ENCODE data around the gene LSAMP. TPM values are rescaled to one million over a fixed set of nuclear protein-coding genes. Genes with fewer than 3 reads are reported as not detected.
"Not testable (repeated sequence)": the region's sequence is repeated elsewhere in the genome, so short reads cannot be mapped to it uniquely, and the experiment has no call there.

LSAMP gene
- total RNA-seq, 4 donors from 2014 or later = 4.3 to 5.2 (median 5.0) TPM

DNA sequence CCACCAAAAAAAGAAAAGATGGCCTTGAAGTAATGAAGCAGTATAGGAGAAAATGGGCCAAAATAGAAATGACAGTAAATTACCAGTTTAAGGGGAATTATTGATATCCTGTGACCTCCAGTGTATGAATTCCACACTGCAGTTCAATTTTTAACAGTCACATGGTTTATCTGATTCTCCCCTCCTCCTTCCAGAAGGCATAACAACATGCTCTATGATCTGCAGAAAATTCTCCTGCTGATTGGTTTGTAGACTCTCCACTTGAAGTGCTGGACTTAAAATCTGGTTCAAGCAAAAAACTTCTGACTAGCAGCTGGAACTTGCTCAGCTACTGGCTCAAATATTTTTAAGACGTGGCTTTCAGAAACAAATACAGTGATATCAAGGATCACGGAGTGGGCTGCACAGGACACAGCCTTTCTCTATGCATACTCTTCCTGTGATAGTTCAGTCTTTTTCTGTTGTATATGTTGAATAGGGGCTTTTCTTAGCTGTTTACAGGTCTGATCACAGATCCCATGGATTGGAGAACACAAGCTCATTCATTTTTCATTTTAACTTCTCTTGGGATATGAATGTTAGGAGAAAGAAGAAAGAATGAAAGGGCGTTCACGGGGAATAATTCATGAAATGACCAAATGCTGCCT is 211.5 kb downstream of the LSAMP start:
- no peak for DNase-seq (ENCODE audit: low spot score in 2 of 2)
- H3K4me1 ChIP-seq = no peaks in the 10 kb centered on the region
- TF ChIP-seq POLR2AphosphoS5 (IDR thresholded peaks at IDR 0.05) (no peak), POLR2A (IDR thresholded peaks at IDR 0.05) (no peak), EP300 (IDR thresholded peaks at IDR 0.05) (no peak)
- TF ChIP-seq, protein P1, sequence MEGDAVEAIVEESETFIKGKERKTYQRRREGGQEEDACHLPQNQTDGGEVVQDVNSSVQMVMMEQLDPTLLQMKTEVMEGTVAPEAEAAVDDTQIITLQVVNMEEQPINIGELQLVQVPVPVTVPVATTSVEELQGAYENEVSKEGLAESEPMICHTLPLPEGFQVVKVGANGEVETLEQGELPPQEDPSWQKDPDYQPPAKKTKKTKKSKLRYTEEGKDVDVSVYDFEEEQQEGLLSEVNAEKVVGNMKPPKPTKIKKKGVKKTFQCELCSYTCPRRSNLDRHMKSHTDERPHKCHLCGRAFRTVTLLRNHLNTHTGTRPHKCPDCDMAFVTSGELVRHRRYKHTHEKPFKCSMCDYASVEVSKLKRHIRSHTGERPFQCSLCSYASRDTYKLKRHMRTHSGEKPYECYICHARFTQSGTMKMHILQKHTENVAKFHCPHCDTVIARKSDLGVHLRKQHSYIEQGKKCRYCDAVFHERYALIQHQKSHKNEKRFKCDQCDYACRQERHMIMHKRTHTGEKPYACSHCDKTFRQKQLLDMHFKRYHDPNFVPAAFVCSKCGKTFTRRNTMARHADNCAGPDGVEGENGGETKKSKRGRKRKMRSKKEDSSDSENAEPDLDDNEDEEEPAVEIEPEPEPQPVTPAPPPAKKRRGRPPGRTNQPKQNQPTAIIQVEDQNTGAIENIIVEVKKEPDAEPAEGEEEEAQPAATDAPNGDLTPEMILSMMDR (IDR thresholded peaks at IDR 0.05) = no peak
- H3K36me3 ChIP-seq = no peaks in the 10 kb centered on the region
- WGBS = 66% methylated on average over 4 of the region's 4 CpGs
- no peaks in the 10 kb centered on the region for H3K27me3 ChIP-seq
- no peak overlapping the region for H3K27ac ChIP-seq
- H3K9me3 ChIP-seq = no peaks in the 10 kb centered on the region
- no peak overlapping the region for H3K4me3 ChIP-seq

DNA sequence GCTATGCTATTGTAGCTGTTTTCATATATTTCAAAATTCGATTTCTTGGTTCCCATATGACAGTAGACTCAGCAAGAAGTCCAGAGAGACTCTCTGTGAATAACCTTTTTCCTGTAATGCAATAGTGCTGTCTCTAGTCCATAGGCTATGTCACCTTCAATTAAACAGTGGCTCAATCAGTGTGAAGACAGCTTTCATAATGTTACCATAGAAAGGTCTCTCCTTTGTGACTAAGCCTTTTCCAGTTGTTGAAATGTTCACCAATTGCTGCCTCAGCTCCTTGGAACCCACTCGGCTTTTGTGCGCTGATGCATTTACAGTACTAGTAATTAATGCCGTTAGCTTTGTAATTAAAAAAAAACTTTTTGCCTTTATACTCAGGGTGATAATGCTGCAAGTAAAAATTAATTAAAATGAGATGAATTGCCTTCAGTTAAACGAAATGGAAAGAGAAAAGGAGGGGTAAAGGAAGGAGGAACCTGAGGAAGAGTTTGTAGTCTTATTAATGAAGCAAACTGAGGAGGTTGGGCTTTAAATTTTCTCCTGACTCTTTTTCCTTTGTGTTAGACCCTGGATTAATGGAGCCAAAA is 214.8 kb downstream of the LSAMP start:
- Histone ChIP-seq H3K4me1 (no peaks in the 10 kb centered on the region), H3K27me3 (no peaks in the 10 kb centered on the region), H3K9me3 (no peaks in the 10 kb centered on the region), H3K4me3 (no peak overlapping the region), H3K36me3 (no peaks in the 10 kb centered on the region), H3K27ac (no peak overlapping the region)
- no peak for DNase-seq (ENCODE audit: low spot score in 2 of 2)
- WGBS = 82% methylated on average over 5 of the region's 5 CpGs
- TF ChIP-seq POLR2A (IDR thresholded peaks at IDR 0.05) = no peak
- TF ChIP-seq, protein P1 (IDR thresholded peaks at IDR 0.05) = no peak
- no peak for TF ChIP-seq EP300 (IDR thresholded peaks at IDR 0.05)
- no peak for TF ChIP-seq POLR2AphosphoS5 (IDR thresholded peaks at IDR 0.05)

DNA sequence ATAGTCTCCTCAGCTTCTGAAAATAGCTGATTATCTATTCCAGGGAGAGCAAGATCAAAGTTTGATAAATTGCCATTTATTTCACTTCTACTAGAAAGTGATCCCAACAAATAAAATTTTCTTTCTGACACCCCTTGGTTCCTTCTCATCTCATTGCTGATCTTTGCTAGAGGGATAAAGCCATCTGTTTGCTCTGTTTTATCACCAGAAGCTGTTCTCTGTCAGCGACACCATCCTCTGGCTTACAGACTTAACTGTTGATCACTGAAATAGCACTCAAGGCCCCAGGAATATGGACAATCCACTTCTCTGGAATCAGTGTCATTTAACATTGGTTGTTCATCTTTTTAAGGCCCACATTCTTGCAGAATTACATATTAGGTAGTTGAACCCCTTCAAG is 219.0 kb downstream of the LSAMP start:
- Histone ChIP-seq H3K27me3 (no peaks in the 10 kb centered on the region), H3K36me3 (no peaks in the 10 kb centered on the region), H3K4me3 (no peak overlapping the region), H3K27ac (no peak overlapping the region), H3K9me3 (no peaks in the 10 kb centered on the region), H3K4me1 (no peaks in the 10 kb centered on the region)
- no peak for DNase-seq (ENCODE audit: low spot score in 2 of 2)
- WGBS = 81% methylated on average over 1 of the region's 1 CpG
- TF ChIP-seq EP300 (IDR thresholded peaks at IDR 0.05) = no peak
- TF ChIP-seq, protein P1 (IDR thresholded peaks at IDR 0.05) = no peak
- no peak for TF ChIP-seq POLR2AphosphoS5 (IDR thresholded peaks at IDR 0.05)
- no peak for TF ChIP-seq POLR2A (IDR thresholded peaks at IDR 0.05)

DNA sequence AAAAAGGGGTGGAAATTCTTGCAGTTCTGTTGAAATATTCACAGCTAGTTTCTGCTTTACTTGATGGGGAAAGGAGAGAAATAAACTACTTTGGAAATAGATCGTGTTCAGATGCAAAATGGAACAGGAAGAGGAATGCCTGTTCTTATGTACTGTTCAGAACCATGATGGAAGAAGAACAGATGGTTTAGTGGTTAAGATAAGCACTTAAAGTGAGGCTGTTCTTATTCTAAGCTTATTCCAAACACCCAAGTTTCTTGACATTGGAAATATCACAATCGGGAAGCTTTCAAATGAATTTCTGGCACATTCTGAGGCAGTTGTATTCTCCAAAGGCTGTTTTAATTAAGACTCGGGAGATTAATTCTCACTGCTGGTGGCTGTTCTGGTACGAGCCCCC is 228.5 kb downstream of the LSAMP start:
- H3K27ac ChIP-seq = no peak overlapping the region
- WGBS = 72% methylated on average over 4 of the region's 4 CpGs
- H3K4me3 ChIP-seq = no peak overlapping the region
- H3K36me3 ChIP-seq = no peaks in the 10 kb centered on the region
- no peaks in the 10 kb centered on the region for H3K9me3 ChIP-seq
- no peaks in the 10 kb centered on the region for H3K27me3 ChIP-seq
- H3K4me1 ChIP-seq = no peaks in the 10 kb centered on the region
- DNase-seq (ENCODE audit: low spot score in 2 of 2) = no peak
- TF ChIP-seq POLR2A (IDR thresholded peaks at IDR 0.05) = no peak
- TF ChIP-seq, protein P1 (IDR thresholded peaks at IDR 0.05) = no peak
- TF ChIP-seq EP300 (IDR thresholded peaks at IDR 0.05) = no peak
- no peak for TF ChIP-seq POLR2AphosphoS5 (IDR thresholded peaks at IDR 0.05)

DNA sequence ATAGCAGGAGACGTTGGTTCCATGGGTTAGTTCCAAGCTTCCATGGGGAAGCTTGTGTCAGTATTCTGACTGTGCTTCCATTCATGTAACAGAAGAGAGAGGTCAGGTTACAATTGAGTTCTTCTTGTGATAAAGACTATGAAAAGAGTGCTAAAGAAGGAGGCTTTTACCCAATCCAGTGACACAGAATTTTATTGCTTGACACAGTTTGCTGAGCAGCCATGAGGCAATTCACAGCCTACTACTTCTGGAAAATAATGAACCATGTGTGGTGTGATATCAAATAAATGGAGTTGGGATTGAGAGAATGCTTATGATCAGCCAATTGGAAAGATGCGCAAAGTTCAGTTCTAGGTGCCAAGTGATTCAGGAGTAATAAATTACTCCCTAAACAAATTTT is 233.4 kb downstream of the LSAMP start:
- 80% methylated on average over 2 of the region's 2 CpGs for WGBS
- no peak for DNase-seq (ENCODE audit: low spot score in 2 of 2)
- Histone ChIP-seq H3K27ac (no peak overlapping the region), H3K4me1 (no peaks in the 10 kb centered on the region), H3K27me3 (no peaks in the 10 kb centered on the region), H3K4me3 (no peak overlapping the region), H3K9me3 (no peaks in the 10 kb centered on the region), H3K36me3 (no peaks in the 10 kb centered on the region)
- TF ChIP-seq POLR2AphosphoS5 (IDR thresholded peaks at IDR 0.05) = no peak

DNA sequence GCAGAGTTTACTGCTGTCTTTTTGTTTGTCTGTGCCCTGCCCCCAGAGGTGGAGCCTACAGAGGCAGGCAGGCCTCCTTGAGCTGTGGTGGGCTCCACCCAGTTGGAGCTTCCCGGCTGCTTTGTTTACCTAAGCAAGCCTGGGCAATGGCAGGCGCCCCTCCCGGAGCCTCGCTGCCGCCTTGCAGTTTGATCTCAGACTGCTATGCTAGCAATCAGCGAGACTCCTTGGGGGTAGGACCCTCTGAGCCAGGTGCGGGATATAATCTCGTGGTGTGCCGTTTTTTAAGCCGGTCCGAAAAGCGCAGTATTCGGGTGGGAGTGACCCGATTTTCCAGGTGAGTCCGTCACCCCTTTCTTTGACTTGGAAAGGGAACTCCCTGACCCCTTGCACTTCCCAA is 236.5 kb downstream of the LSAMP start:
- H3K4me1 ChIP-seq; H3K9me3 ChIP-seq; H3K27ac ChIP-seq; H3K4me3 ChIP-seq; H3K27me3 ChIP-seq; H3K36me3 ChIP-seq; DNase-seq (ENCODE audit: low spot score in 2 of 2): not testable (repeated sequence)
- 92% methylated on average over 15 of the region's 15 CpGs for WGBS
